Mammary epithelial cell (primary cell): Measurements from ENCODE around the gene CACNA1G.

Source experiments
- CTCF ChIP-seq, 2 donors: IDR thresholded peaks in 1 of 2; conservative IDR thresholded peaks in 1 of 2; 2 replicates each; pipeline ENCODE4 v1.5.1; 2011 to 2012; ENCODE audit warnings: inconsistent platforms in 2 of 2, low read length in 2 of 2, mild to moderate bottlenecking in 2 of 2, control low read depth in 1 of 2, low read depth in 1 of 2; ENCODE audit not compliant: insufficient read depth in 1 of 2; ENCODE audit errors: extremely low read depth in 1 of 2
- EZH2 ChIP-seq: IDR thresholded peaks from 2 replicates; pipeline ENCODE4 v1.6.1; 2012; ENCODE audit warnings: low read length, inconsistent platforms, borderline replicate concordance

DNA sequence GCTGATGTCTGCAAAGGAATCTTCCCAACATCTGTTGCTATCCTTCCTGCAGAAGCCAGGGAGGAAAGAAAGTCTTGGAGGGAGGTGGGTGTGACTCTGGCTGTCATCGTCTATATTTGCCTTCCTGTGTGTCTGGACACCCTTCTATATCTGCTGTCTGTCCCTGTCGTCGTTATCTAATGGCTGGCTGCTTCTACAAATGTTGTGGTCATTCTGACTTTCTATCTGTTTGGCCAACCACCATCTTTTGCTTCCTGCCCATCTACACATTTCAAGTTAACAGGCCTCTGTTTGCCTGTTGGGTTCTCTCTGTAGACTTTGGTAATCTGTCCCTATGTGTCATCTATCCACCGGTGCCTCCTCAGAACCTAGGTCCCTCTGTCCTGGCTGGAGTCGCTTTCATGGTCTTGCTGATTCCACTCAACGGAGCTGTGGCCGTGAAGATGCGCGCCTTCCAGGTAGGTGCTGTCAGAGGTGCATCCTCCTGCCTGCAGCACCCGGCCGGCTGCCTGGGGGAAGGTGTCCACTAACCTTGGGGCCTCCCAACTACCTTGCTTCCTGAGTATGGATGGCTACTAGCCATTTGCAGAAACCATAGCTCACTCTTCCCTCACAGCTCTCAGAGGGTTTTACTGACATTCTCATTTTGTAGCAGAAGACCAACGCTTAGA lies 104.4 kb downstream of the CACNA1G start:
- TF ChIP-seq EZH2 (no peak), CTCF (conservative IDR thresholded peaks at IDR 0.05 in 1 of 2, IDR thresholded peaks at IDR 0.05 in 1 of 2; ENCODE audit: extremely low read depth in 1 of 2, insufficient read depth in 1 of 2, low read depth in 1 of 2, low read length in 2 of 2) (no peak)
